Neural cell (in vitro differentiated cells): ENCODE results near the gene NRARP. TPM values are rescaled to one million over a fixed set of nuclear protein-coding genes. Genes with fewer than 3 reads are reported as not detected.

Experiments used
- H2AFZ ChIP-seq: fragments of 200-600, 300-800 bp; sonication (generic), shearing (Covaris generic); 2 replicates; pipeline ENCODE4 v1.6.0; 2014; ENCODE audit warnings: low read depth, mild to moderate bottlenecking, antibody characterized with exemption, low read length, moderate library complexity
- H3F3A ChIP-seq: fragments of 200-600 bp; shearing (Covaris generic); 2 replicates; pipeline ENCODE4 v1.6.1; 2016; ENCODE audit warnings: mild to moderate bottlenecking, moderate library complexity, mixed read lengths, antibody characterized with exemption, low read length; ENCODE audit not compliant: insufficient read depth, poor library complexity, severe bottlenecking
- H3K27ac ChIP-seq: fragments of 200-600, 300-800 bp; sonication (generic), shearing (Covaris generic); 2 replicates; pipeline ENCODE4 v1.5.1; 2014; ENCODE audit warnings: mild to moderate bottlenecking, low read length, moderate library complexity
- H3K27me3 ChIP-seq: fragments of 300-800, 200-600 bp; sonication (generic), shearing (Covaris generic); 2 replicates; pipeline ENCODE4 v1.6.0; 2014; ENCODE audit warnings: mild to moderate bottlenecking, low read depth, low read length, moderate library complexity; ENCODE audit not compliant: insufficient read depth
- H3K36me3 ChIP-seq: fragments of 300-800, 200-600 bp; sonication (generic), shearing (Covaris generic); 2 replicates; pipeline ENCODE4 v1.5.1; 2014; ENCODE audit warnings: mild to moderate bottlenecking, antibody characterized with exemption, low read length, moderate library complexity; ENCODE audit not compliant: insufficient read depth
- H3K4me2 ChIP-seq: fragments of 300-800, 200-600 bp; sonication (generic), shearing (Covaris generic); 2 replicates; pipeline ENCODE4 v1.6.0; 2014; ENCODE audit warnings: mild to moderate bottlenecking, low read length
- H3K4me3 ChIP-seq: fragments of 300-800, 200-600 bp; sonication (generic), shearing (Covaris generic); 2 replicates; pipeline ENCODE4 v1.5.1; 2014; ENCODE audit warnings: mild to moderate bottlenecking, low read length, moderate library complexity
- H3K79me2 ChIP-seq: fragments of 200-600 bp; shearing (Covaris generic); replicated peaks from 2 replicates; pipeline ENCODE4 v1.6.0; 2014; ENCODE audit warnings: mild to moderate bottlenecking, low read length, moderate library complexity; ENCODE audit not compliant: insufficient read depth
- H3K9ac ChIP-seq: fragments of 300-800, 200-600 bp; sonication (generic), shearing (Covaris generic); 2 replicates; pipeline ENCODE4 v1.6.1; 2016; ENCODE audit warnings: mild to moderate bottlenecking, low read length, mixed read lengths
- H3K9me2 ChIP-seq: fragments of 200-600 bp; shearing (Covaris generic); 2 replicates; pipeline ENCODE4 v1.6.1; 2016; ENCODE audit warnings: mild to moderate bottlenecking, low read length, mixed read lengths; ENCODE audit not compliant: insufficient read depth
- H3K9me3 ChIP-seq: fragments of 200-600, 300-800 bp; sonication (generic), shearing (Covaris generic); 2 replicates; pipeline ENCODE4 v1.6.1; 2016; ENCODE audit warnings: mild to moderate bottlenecking, mixed run types, low read length, moderate library complexity, mixed read lengths
- H4K20me1 ChIP-seq: fragments of 200-600 bp; shearing (Covaris generic); 2 replicates; pipeline ENCODE4 v1.6.1; 2016; ENCODE audit warnings: mild to moderate bottlenecking, mixed run types; ENCODE audit not compliant: insufficient read depth
- CTCF ChIP-seq: fragments of 450-650 bp; IDR thresholded peaks from 2 replicates; pipeline ENCODE4 v1.5.1; 2014; ENCODE audit warnings: antibody characterized with exemption, mild to moderate bottlenecking, moderate library complexity; ENCODE audit not compliant: poor library complexity, severe bottlenecking
- EP300 ChIP-seq: fragments of 450-650 bp; conservative IDR thresholded peaks from 2 replicates; pipeline ENCODE4 v1.6.1; 2014; ENCODE audit warnings: antibody characterized with exemption, mild to moderate bottlenecking, moderate library complexity; ENCODE audit not compliant: poor library complexity, severe bottlenecking
- EZH2 ChIP-seq: fragments of 200-600, 300-800 bp; shearing (Covaris generic), sonication (generic); IDR thresholded peaks from 2 replicates; pipeline ENCODE4 v1.6.1; 2014; ENCODE audit warnings: antibody characterized with exemption, low read length, borderline replicate concordance, mild to moderate bottlenecking; ENCODE audit not compliant: insufficient read depth, poor library complexity, severe bottlenecking
- MXI1 ChIP-seq: fragments of 450-650 bp; conservative IDR thresholded peaks from 2 replicates; pipeline ENCODE4 v1.6.1; 2014; ENCODE audit warnings: antibody characterized with exemption, mild to moderate bottlenecking; ENCODE audit not compliant: poor library complexity, severe bottlenecking
- POLR2AphosphoS5 ChIP-seq: IDR thresholded peaks from 2 replicates; pipeline ENCODE4 v1.6.1; 2012
- RAD21 ChIP-seq: fragments of 450-650 bp; conservative IDR thresholded peaks from 2 replicates; pipeline ENCODE4 v1.6.1; 2014; ENCODE audit warnings: antibody characterized with exemption, mild to moderate bottlenecking, moderate library complexity
- REST ChIP-seq: IDR thresholded peaks from 2 replicates; pipeline ENCODE4 v1.6.1; 2012; ENCODE audit warnings: borderline replicate concordance
- SMC3 ChIP-seq: fragments of 450-650 bp; conservative IDR thresholded peaks from 2 replicates; pipeline ENCODE4 v1.6.1; 2014; ENCODE audit warnings: antibody characterized with exemption, mild to moderate bottlenecking, moderate library complexity; ENCODE audit not compliant: poor library complexity
- TAF1 ChIP-seq: IDR thresholded peaks from 2 replicates; pipeline ENCODE4 v1.6.1; 2012; ENCODE audit warnings: low read depth
- polyA plus RNA-seq: library from polyadenylated mRNA; depleted of rRNA; stranded (reverse); fragments of >200 nt; gene quantifications from 2 replicates; pipeline ENCODE4 v1.2.3, GENCODE V29; 2014

The NRARP gene
- polyA plus RNA-seq, 1 donor from 2014 or later, result 2.3 TPM

- TF ChIP-seq REST (no peak), SMC3 (no peak), POLR2AphosphoS5 (no peak), MXI1 (no peak), TAF1 (no peak), CTCF (no peak), EP300 (no peak)
- Histone ChIP-seq H3K4me3 (no peak overlapping the region), H3K27me3 (no peaks in the 10 kb centered on the region), H3K79me2 (peaks cover 4% of the 10 kb centered on the region), H3K36me3 (no peaks in the 10 kb centered on the region), H3K27ac (no peak overlapping the region), H3F3A (no peaks in the 10 kb centered on the region), H4K20me1 (no peaks in the 10 kb centered on the region), H3K9me3 (no peaks in the 10 kb centered on the region), H3K4me2 (no peak overlapping the region), H2AFZ (no peak overlapping the region), H3K9ac (no peak overlapping the region), H3K9me2 (no peaks in the 10 kb centered on the region)
Measured at GRCh38 chr9:137305060-137305797, 3.2 kb upstream of the NRARP start.

GRCh38 chr9:137304383-137305059 is 2.5 kb upstream of the NRARP start:
- Histone ChIP-seq H3K9ac (no peak overlapping the region), H3K4me3 (no peak overlapping the region), H3K27ac (no peak overlapping the region)

More at GRCh38 chr9:137304383-137305059, 2.5 kb upstream of the NRARP start:
- Histone ChIP-seq H3K27me3 (no peaks in the 10 kb centered on the region), H3K4me2 (no peak overlapping the region), H3K9me2 (no peaks in the 10 kb centered on the region), H4K20me1 (no peaks in the 10 kb centered on the region), H3K79me2 (peaks cover 4% of the 10 kb centered on the region), H3K36me3 (no peaks in the 10 kb centered on the region), H3F3A (no peaks in the 10 kb centered on the region), H3K9me3 (no peaks in the 10 kb centered on the region), H2AFZ (no peak overlapping the region)
- TF ChIP-seq REST (no peak), CTCF (no peak), EP300 (no peak), POLR2AphosphoS5 (no peak), SMC3 (no peak), RAD21 (no peak), MXI1 (no peak), EZH2 (no peak), TAF1 (no peak)
